GM12878 (cell line): ENCODE data around the gene EIF4E1B. TPM values are rescaled to one million over a fixed set of nuclear protein-coding genes. Genes with fewer than 3 reads are reported as not detected.

Experiments
- CHD4 ChIP-seq: fragments of 200-600 bp; sonication (generic); IDR thresholded peaks from 2 replicates; pipeline ENCODE4 v1.6.1; 2016; ENCODE audit warnings: mild to moderate bottlenecking
- FOXK2 ChIP-seq: fragments of 450-650 bp; IDR thresholded peaks from 2 replicates; pipeline ENCODE4 v1.6.1; 2017; ENCODE audit warnings: mild to moderate bottlenecking, moderate library complexity
- HSF1 ChIP-seq: fragments of 150-350 bp; IDR thresholded peaks from 2 replicates; pipeline ENCODE4 v1.6.1; 2014; ENCODE audit warnings: mild to moderate bottlenecking, low read depth, low read length
- MLLT1 ChIP-seq: fragments of 450-650 bp; IDR thresholded peaks from 2 replicates; pipeline ENCODE4 v1.6.1; 2016; ENCODE audit warnings: mild to moderate bottlenecking
- MTA2 ChIP-seq: fragments of 450-650 bp; IDR thresholded peaks from 2 replicates; pipeline ENCODE4 v1.6.1; 2016; ENCODE audit warnings: low read depth, mild to moderate bottlenecking, moderate library complexity
- NFIC ChIP-seq: IDR thresholded peaks from 2 replicates; pipeline ENCODE4 v1.6.1; 2012; ENCODE audit warnings: low read depth, mild to moderate bottlenecking, inconsistent platforms, low read length, moderate library complexity
- SIX5 ChIP-seq: IDR thresholded peaks from 2 replicates; pipeline ENCODE4 v1.6.1; 2011; ENCODE audit warnings: mild to moderate bottlenecking, low read depth, low read length, moderate library complexity; ENCODE audit not compliant: severe bottlenecking
- SMAD1 ChIP-seq: fragments of 450-650 bp; IDR thresholded peaks from 2 replicates; pipeline ENCODE4 v1.6.1; 2018; ENCODE audit warnings: mild to moderate bottlenecking, low read depth; ENCODE audit not compliant: partially characterized antibody
- polyA plus RNA-seq, 11 experiments: library from polyadenylated mRNA; depleted of rRNA in 4 of 11; unstranded in 6 of 11; stranded (reverse) in 5 of 11; fragments of >200 nt; fragmentation: Nextera tagmentation in 4 of 11; fragmentation: Illumina TruSeq in 1 of 11; extraction: Ambion mirVana in 4 of 11; extraction: Trizol in 1 of 11; gene quantifications; 1 replicate in 1 of 11; 2 replicates in 10 of 11; pipeline versions ENCODE4 v1.2.1 to v1.2.3, GENCODE V29; 2011 to 2016; ENCODE audit warnings: inconsistent platforms in 2 of 11, missing spikeins in 2 of 11, low read depth in 1 of 11
- total RNA-seq, 4 experiments: library from RNA; depleted of rRNA in 3 of 4; stranded (reverse); fragments of >200 nt in 3 of 4; fragmentation: Illumina TruSeq in 1 of 4; extraction: Trizol in 1 of 4; gene quantifications; 2 replicates each; pipeline versions ENCODE4 v1.2.1 to v1.2.3, GENCODE V29; 2013 to 2021
- TF ChIP-seq, protein P1 (sequence below): fragments of 450-650 bp; IDR thresholded peaks from 2 replicates; pipeline ENCODE4 v1.6.1; 2017; ENCODE audit warnings: borderline replicate concordance

Gene EIF4E1B
- total and polyA plus RNA-seq, 10 of the 15 experiments (the other 5 are each of a cell fraction or from before 2014, with no cell fraction given), result not detected

GRCh38 chr5:176653401-176654385 is 23.2 kb downstream of the EIF4E1B start (continued):
- TF ChIP-seq CHD4 (no peak), SMAD1 (peak; percentile 66), SIX5 (no peak), NFIC (no peak), FOXK2 (no peak), HSF1 (no peak), MTA2 (peak; percentile 82), MLLT1 (peak; percentile 88)
- TF ChIP-seq, protein P1, sequence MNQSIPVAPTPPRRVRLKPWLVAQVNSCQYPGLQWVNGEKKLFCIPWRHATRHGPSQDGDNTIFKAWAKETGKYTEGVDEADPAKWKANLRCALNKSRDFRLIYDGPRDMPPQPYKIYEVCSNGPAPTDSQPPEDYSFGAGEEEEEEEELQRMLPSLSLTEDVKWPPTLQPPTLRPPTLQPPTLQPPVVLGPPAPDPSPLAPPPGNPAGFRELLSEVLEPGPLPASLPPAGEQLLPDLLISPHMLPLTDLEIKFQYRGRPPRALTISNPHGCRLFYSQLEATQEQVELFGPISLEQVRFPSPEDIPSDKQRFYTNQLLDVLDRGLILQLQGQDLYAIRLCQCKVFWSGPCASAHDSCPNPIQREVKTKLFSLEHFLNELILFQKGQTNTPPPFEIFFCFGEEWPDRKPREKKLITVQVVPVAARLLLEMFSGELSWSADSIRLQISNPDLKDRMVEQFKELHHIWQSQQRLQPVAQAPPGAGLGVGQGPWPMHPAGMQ, result 0 out of 2 replicates have a peak, but pooled peaks have one; percentile 43
